GM12878 (cell line): Measurements from ENCODE around the gene BAIAP2L1. TPM values are rescaled to one million over a fixed set of nuclear protein-coding genes. Genes with fewer than 3 reads are reported as not detected.
A peak's percentile ranks its signal among the peaks of the same experiment; 100 is the strongest.

Experiments used
- ATAC-seq: fragments of 200-7000 bp; cut with Tn5 transposase; 3 replicates; pipeline ENCODE4 v1.9.1; 2020; ENCODE audit warnings: mild to moderate bottlenecking, moderate library complexity
- BruUV-seq: library from RNA; stranded (reverse); fragments of 400-500 nt; replicated peaks from 2 replicates; lab custom pipeline; 2021; lab: Mats Ljungman, UMichigan
- CTCF ChIA-PET: fragments of 300-600 bp; sonication (Branson Sonifier 250); formaldehyde crosslinking; extraction: SDS; loops from one replicate; lab custom pipeline; 2021; ENCODE audit warnings: inconsistent platforms; lab: Yijun Ruan, JAX
- POLR2A ChIA-PET: fragments of 350-600 bp; formaldehyde crosslinking; extraction: SDS; loops from one replicate; lab custom pipeline; 2021; ENCODE audit warnings: inconsistent platforms; lab: Charles Lee
- RAD21 ChIA-PET: fragments of 300-600 bp; sonication (Branson Sonifier 250); formaldehyde crosslinking; loops from one replicate; lab custom pipeline; 2023; ENCODE audit warnings: antibody characterized with exemption; ENCODE audit not compliant: unreplicated experiment; lab: Charles Lee
- SMC1A ChIA-PET: fragments of 300-600 bp; sonication (Branson Sonifier 250); formaldehyde crosslinking; loops from one replicate; lab custom pipeline; 2023; ENCODE audit not compliant: unreplicated experiment, uncharacterized antibody; lab: Charles Lee
- DNase-seq: peaks from one replicate; pipeline ENCODE4 v3.0.0-alpha.2; 2011; ENCODE audit warnings: low read depth, low spot score
- FAIRE-seq: peaks from 3 replicates; lab custom pipeline; 2011; peaks lifted over from hg19 to GRCh38; lab: Jason Lieb, UNC
- H2AFZ ChIP-seq: 2 replicates; pipeline ENCODE4 v1.6.0; 2011; ENCODE audit warnings: low read depth, low read length, control low read depth; ENCODE audit not compliant: control insufficient read depth
- H3K27ac ChIP-seq: 2 replicates; pipeline ENCODE4 v1.5.1; 2011; ENCODE audit warnings: control low read depth; ENCODE audit not compliant: control insufficient read depth, insufficient read depth
- H3K27me3 ChIP-seq, 2 experiments: replicated peaks in 1 of 2; 2 replicates each; pipeline versions ENCODE4 v1.6.0 to v1.6.1; 2011; ENCODE audit warnings: low read length in 1 of 2; ENCODE audit not compliant: control insufficient read depth in 2 of 2, insufficient read depth in 2 of 2
- H3K36me3 ChIP-seq, 2 experiments: 2 replicates each; pipeline ENCODE4 v1.5.1; 2011; ENCODE audit warnings: low read length in 1 of 2; ENCODE audit not compliant: control insufficient read depth in 2 of 2, insufficient read depth in 2 of 2
- H3K4me1 ChIP-seq: 2 replicates; pipeline ENCODE4 v1.6.1; 2011; ENCODE audit warnings: mild to moderate bottlenecking, low read length, moderate library complexity, mixed read lengths; ENCODE audit not compliant: control insufficient read depth, insufficient read depth
- H3K4me2 ChIP-seq: 2 replicates; pipeline ENCODE4 v1.6.0; 2011; ENCODE audit warnings: control low read depth; ENCODE audit not compliant: control insufficient read depth, insufficient read depth
- H3K4me3 ChIP-seq: fragments of 200-600 bp; sonication (generic); 2 replicates; pipeline ENCODE4 v1.5.1; 2016
- H3K79me2 ChIP-seq: 2 replicates; pipeline ENCODE4 v1.6.0; 2011; ENCODE audit warnings: low read length; ENCODE audit not compliant: control insufficient read depth, insufficient read depth
- H3K9ac ChIP-seq: 2 replicates; pipeline ENCODE4 v1.8.0; 2011; ENCODE audit warnings: low read length, control low read depth, mixed read lengths; ENCODE audit not compliant: control insufficient read depth, insufficient read depth
- H3K9me3 ChIP-seq: replicated peaks from 3 replicates; pipeline ENCODE4 v1.5.1; 2011; ENCODE audit warnings: mild to moderate bottlenecking, low read length; ENCODE audit not compliant: control insufficient read depth, insufficient read depth
- H4K20me1 ChIP-seq: 2 replicates; pipeline ENCODE4 v1.6.0; 2011; ENCODE audit not compliant: control insufficient read depth, insufficient read depth
- CHD1 ChIP-seq: IDR thresholded peaks from 2 replicates; pipeline ENCODE4 v1.6.1; 2012; ENCODE audit warnings: low read depth, low read length, improper control_type of control experiment
- CHD2 ChIP-seq: IDR thresholded peaks from 2 replicates; pipeline ENCODE4 v1.6.1; 2011; ENCODE audit warnings: low read depth, low read length, improper control_type of control experiment, borderline replicate concordance
- TCF3 ChIP-seq: IDR thresholded peaks from 2 replicates; pipeline ENCODE4 v1.6.1; 2012; ENCODE audit warnings: low read depth, mild to moderate bottlenecking, low read length, borderline replicate concordance; ENCODE audit not compliant: insufficient read depth
- WGBS: methylation state at CpG from one replicate; pipeline ENCODE4 v1.1.6; 2016; ENCODE audit warnings: low lambda C conversion rate; ENCODE audit not compliant: insufficient replicate concordance, insufficient coverage; ENCODE audit errors: missing lambda C conversion rate; 5-methylcytosine and 5-hydroxymethylcytosine counted together
- in situ Hi-C: fragments of 300-500 bp; cut with MboI; formaldehyde crosslinking; loops from 9 replicates; pipeline ENCODE4 v1.14.3; 2018; ENCODE audit warnings: mixed read lengths
- intact Hi-C: fragments of 100-400 bp; cut with micrococcal nuclease; formaldehyde crosslinking; loops from one replicate; pipeline ENCODE4 v1.14.2; 2022; ENCODE audit not compliant: unreplicated experiment
- polyA plus RNA-seq, 11 experiments: library from polyadenylated mRNA; depleted of rRNA in 4 of 11; unstranded in 6 of 11; stranded (reverse) in 5 of 11; fragments of >200 nt; fragmentation: Nextera tagmentation in 4 of 11; fragmentation: Illumina TruSeq in 1 of 11; extraction: Ambion mirVana in 4 of 11; extraction: Trizol in 1 of 11; gene quantifications; 1 replicate in 1 of 11; 2 replicates in 10 of 11; pipeline versions ENCODE4 v1.2.1 to v1.2.3, GENCODE V29; 2011 to 2016; ENCODE audit warnings: inconsistent platforms in 2 of 11, missing spikeins in 2 of 11, low read depth in 1 of 11
- total RNA-seq, 4 experiments: library from RNA; depleted of rRNA in 3 of 4; stranded (reverse); fragments of >200 nt in 3 of 4; fragmentation: Illumina TruSeq in 1 of 4; extraction: Trizol in 1 of 4; gene quantifications; 2 replicates each; pipeline versions ENCODE4 v1.2.1 to v1.2.3, GENCODE V29; 2013 to 2021
- TF ChIP-seq, protein P1 (sequence below): IDR thresholded peaks from 2 replicates; pipeline ENCODE4 v1.6.1; 2011; ENCODE audit warnings: borderline replicate concordance, low read depth, mild to moderate bottlenecking, moderate library complexity, low read length; ENCODE audit not compliant: insufficient read depth, poor library complexity, severe bottlenecking

BAIAP2L1 gene
- total and polyA plus RNA-seq, 10 of the 15 experiments (the other 5 are each of a cell fraction or from before 2014, with no cell fraction given) = 8.9 to 60.2 (median 35.7) TPM

DNA sequence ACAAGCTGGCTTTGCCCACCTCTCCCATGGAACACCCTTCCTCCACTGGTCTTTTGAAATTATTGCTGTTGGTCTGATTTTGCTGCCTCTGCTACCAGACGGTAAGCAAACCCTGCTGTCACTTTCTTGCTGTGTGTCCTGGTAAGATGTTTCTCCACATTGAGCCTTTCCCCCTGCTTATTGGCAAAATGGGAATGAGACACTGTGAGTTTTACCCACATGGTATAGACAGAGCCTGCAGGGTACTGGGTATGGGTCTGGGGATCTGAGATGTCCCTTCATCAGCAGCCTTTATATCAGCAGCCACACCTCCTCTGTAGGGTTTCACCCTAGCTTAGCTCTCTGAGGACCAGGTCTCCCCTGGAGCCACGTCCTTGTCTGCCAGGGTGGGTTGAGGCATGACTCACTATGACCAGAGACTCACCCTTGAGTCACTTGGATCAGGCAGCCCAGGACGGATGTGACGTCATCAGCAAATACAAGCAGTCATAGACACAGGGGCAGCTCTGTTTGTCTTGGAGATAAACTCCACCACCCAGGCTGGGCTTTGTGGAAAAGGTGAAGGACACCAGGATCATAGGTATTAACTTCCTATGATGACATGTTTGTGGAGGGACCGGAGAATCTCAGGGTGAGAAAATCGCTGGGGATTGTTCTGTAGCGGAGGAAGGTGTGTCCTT lies 17.9 kb upstream of the BAIAP2L1 start:
- no peak overlapping the region for H3K9ac ChIP-seq
- DNase-seq (no peak), FAIRE-seq (no peak), ATAC-seq (no peak; the same call in 2 of the 3 replicates)
- no peak overlapping the region for H3K4me2 ChIP-seq
- no TSS peak for BruUV-seq
- no peaks in the 10 kb centered on the region for H3K36me3 ChIP-seq
- TF ChIP-seq, protein P1, sequence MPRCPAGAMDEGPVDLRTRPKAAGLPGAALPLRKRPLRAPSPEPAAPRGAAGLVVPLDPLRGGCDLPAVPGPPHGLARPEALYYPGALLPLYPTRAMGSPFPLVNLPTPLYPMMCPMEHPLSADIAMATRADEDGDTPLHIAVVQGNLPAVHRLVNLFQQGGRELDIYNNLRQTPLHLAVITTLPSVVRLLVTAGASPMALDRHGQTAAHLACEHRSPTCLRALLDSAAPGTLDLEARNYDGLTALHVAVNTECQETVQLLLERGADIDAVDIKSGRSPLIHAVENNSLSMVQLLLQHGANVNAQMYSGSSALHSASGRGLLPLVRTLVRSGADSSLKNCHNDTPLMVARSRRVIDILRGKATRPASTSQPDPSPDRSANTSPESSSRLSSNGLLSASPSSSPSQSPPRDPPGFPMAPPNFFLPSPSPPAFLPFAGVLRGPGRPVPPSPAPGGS = peak; percentile 86
- TF ChIP-seq CHD2 = no peak
- no peak for TF ChIP-seq CHD1
- 0 out of 2 replicates have a peak, but pooled peaks have one; percentile 18 for TF ChIP-seq TCF3
- H3K79me2 ChIP-seq = no peaks in the 10 kb centered on the region
- 61% methylated on average over 7 of the region's 7 CpGs for WGBS
- in situ Hi-C loops = no loop called here
- H3K4me3 ChIP-seq = no peak overlapping the region
- SMC1A ChIA-PET = no interaction called here
- peaks cover 6% of the 10 kb centered on the region; the same call in 1 of the 2 replicates for H3K4me1 ChIP-seq
- H3K9me3 ChIP-seq = no peaks in the 10 kb centered on the region
- intact Hi-C loops = no loop called here
- POLR2A ChIA-PET = no interaction called here
- H2AFZ ChIP-seq = no peak overlapping the region
- H3K27me3 ChIP-seq = 0 out of 4 replicates have a peak, but pooled peaks cover 0 to 3% of the 10 kb centered on the region in 2 experiments
- CTCF ChIA-PET = interaction anchor here (1.0 to 6.3 kb wide), 6 partner anchors 9 to 422 kb away, joined by 4 to 58 read pairs (median 6); partner anchors contain the start of gene BAIAP2L1
- no peak overlapping the region for H3K27ac ChIP-seq
- H4K20me1 ChIP-seq = no peaks in the 10 kb centered on the region
- RAD21 ChIA-PET = interaction anchor here (1.2 kb wide), 1 partner anchor 418 kb away, joined by 4 read pairs; no protein-coding TSS in a partner anchor
